ENCODE results near the gene DENR.
"Not testable (repeated sequence)": the region's sequence is repeated elsewhere in the genome, so short reads cannot be mapped to it uniquely, and the experiment has no call there.

DNA sequence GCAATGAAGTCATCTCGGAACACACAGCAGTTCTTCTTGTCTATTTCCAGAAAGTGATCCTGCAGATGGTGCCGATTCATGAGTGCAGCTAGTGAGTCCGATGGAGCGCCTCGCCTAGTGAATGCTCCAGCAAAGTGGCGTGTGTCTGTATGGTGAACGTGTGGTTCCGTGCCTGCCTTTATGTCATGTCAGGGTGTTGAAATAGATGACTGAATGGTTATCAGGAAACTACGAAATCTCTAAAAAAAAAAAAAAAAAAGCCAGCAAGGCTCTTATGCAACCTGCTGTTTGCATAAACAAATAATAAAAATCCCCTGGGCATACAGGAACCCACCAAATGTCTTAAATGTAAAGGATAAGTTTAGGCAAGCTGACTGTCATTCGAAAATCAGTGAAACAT is 36.0 kb upstream of the DENR start, which contains the start of gene HCAR3:
- TF ChIP-seq, protein P1, sequence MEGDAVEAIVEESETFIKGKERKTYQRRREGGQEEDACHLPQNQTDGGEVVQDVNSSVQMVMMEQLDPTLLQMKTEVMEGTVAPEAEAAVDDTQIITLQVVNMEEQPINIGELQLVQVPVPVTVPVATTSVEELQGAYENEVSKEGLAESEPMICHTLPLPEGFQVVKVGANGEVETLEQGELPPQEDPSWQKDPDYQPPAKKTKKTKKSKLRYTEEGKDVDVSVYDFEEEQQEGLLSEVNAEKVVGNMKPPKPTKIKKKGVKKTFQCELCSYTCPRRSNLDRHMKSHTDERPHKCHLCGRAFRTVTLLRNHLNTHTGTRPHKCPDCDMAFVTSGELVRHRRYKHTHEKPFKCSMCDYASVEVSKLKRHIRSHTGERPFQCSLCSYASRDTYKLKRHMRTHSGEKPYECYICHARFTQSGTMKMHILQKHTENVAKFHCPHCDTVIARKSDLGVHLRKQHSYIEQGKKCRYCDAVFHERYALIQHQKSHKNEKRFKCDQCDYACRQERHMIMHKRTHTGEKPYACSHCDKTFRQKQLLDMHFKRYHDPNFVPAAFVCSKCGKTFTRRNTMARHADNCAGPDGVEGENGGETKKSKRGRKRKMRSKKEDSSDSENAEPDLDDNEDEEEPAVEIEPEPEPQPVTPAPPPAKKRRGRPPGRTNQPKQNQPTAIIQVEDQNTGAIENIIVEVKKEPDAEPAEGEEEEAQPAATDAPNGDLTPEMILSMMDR (IDR thresholded peaks at IDR 0.05) = not testable (repeated sequence)
- not testable (repeated sequence) for TF ChIP-seq POLR2A (IDR thresholded peaks at IDR 0.05)
